Measurements from ENCODE around the gene CHST12. TPM values are rescaled to one million over a fixed set of nuclear protein-coding genes. Genes with fewer than 3 reads are reported as not detected.

The CHST12 gene
- total RNA-seq, 1 experiment from 2014 or later, result 19.3 TPM

GRCh38 chr7:2435146-2435545, 31.7 kb downstream of the CHST12 start:
- Histone ChIP-seq H3K9me3 (ENCODE audit: control insufficient read depth, low read depth, low read length) (no peaks in the 10 kb centered on the region), H3K23ac (ENCODE audit: insufficient read length, low read depth, low read length) (no peak overlapping the region), H3K4ac (ENCODE audit: low read depth, low read length) (no peak overlapping the region), H2BK20ac (ENCODE audit: low read depth, low read length, poor library complexity, severe bottlenecking) (no peak overlapping the region), H2BK120ac (ENCODE audit: low read depth, low read length, poor library complexity, severe bottlenecking) (no peak overlapping the region), H4K20me1 (ENCODE audit: control insufficient read depth, insufficient read depth, insufficient read length) (no peaks in the 10 kb centered on the region), H4K8ac (replicated peaks; ENCODE audit: insufficient read length, low read depth, low read length) (no peak overlapping the region), H3K27me3 (ENCODE audit: insufficient read depth, low read length) (no peaks in the 10 kb centered on the region), H3K18ac (ENCODE audit: insufficient read length, low read depth, low read length) (no peak overlapping the region), H3K79me1 (ENCODE audit: insufficient read depth, low read depth, low read length, poor library complexity, severe bottlenecking) (no peaks in the 10 kb centered on the region), H2AK5ac (ENCODE audit: insufficient read length, low read length) (no peak overlapping the region), H2BK5ac (ENCODE audit: insufficient read length, low read length) (no peak overlapping the region), H3K9ac (ENCODE audit: extremely low read depth, insufficient read length, low read length) (no peak overlapping the region), H4K5ac (ENCODE audit: insufficient read length, low read depth, low read length) (no peak overlapping the region), H4K91ac (ENCODE audit: insufficient read length, low read depth, low read length) (no peak overlapping the region), H3K56ac (ENCODE audit: insufficient read length, low read depth, low read length) (no peak overlapping the region), H2BK12ac (ENCODE audit: insufficient read length, low read depth, low read length) (no peak overlapping the region), H3K14ac (ENCODE audit: insufficient read depth, low read length) (no peak overlapping the region), H3T11ph (ENCODE audit: low read length) (no peak overlapping the region), H3K4me2 (ENCODE audit: insufficient read depth, insufficient read length, low read length) (no peak overlapping the region), H3K27ac (ENCODE audit: insufficient read length, low read depth, low read length) (no peak overlapping the region), H3K79me2 (ENCODE audit: insufficient read depth, low read length) (no peaks in the 10 kb centered on the region), H3K4me1 (ENCODE audit: insufficient read depth, low read length) (no peaks in the 10 kb centered on the region), H2AFZ (ENCODE audit: low read length) (no peak overlapping the region), H3K23me2 (ENCODE audit: insufficient read length, low read depth, low read length, poor library complexity, severe bottlenecking) (no peaks in the 10 kb centered on the region), H2BK15ac (ENCODE audit: low read depth, low read length) (no peak overlapping the region)
- peak overlapping the region in 2 of 3 experiments; percentile 23 to 63; a peak in 1 of 7 replicates for H3K27ac Mint-ChIP-seq
- H3K27me3 Mint-ChIP-seq (ENCODE audit: low read depth), result no peaks in the 10 kb centered on the region
- H3K4me3 Mint-ChIP-seq, result no peak overlapping the region
- H3K36me3 Mint-ChIP-seq (ENCODE audit: insufficient read depth in 1 of 3, low read depth in 3 of 3), result peaks cover 11 to 42% (median 23%) of the 10 kb centered on the region in 3 experiments
- no peak for DNase-seq
- no CpG with 5 or more reads among the region's 5 CpGs for WGBS (ENCODE audit: extremely low coverage, insufficient read length, low lambda C conversion rate)
- peaks cover 4 to 6% of the 10 kb centered on the region in 2 experiments; a peak in 3 of 5 replicates for H3K9me3 Mint-ChIP-seq
- no peak for TF ChIP-seq CTCF (conservative IDR thresholded peaks at IDR 0.05)
- peaks cover 0 to 10% of the 10 kb centered on the region in 2 experiments; a peak in 2 of 4 replicates for H3K4me1 Mint-ChIP-seq

All from H9 (cell line).